Hypothalamus (tissue), 51 donors: Measurements from ENCODE around the gene SLC6A11.

Experiments used
- DNase-seq, 51 donors: peaks; one replicate each; lab custom pipeline; 2025; lab: John Stamatoyannopoulos, UW

Gene SLC6A11

GRCh38 chr3:10882851-10883250 lies 66.8 kb downstream of the SLC6A11 start:
- DNase-seq = peak in 1 of 51 donors; percentile 32

- DNase-seq = peak in 11 of 51 donors; percentile 5 to 31 (median 9)
These were observed 67.6 kb downstream of the SLC6A11 start for GRCh38 chr3:10883478-10884234.

- DNase-seq = no peak
These were observed 71.0 kb downstream of the SLC6A11 start for GRCh38 chr3:10887015-10887414.

- no peak for DNase-seq
These were observed 72.6 kb downstream of the SLC6A11 start for GRCh38 chr3:10888518-10889090.

- DNase-seq = no peak
These were observed 73.4 kb downstream of the SLC6A11 start for GRCh38 chr3:10889206-10889960.

GRCh38 chr3:10890665-10891064 lies 74.6 kb downstream of the SLC6A11 start:
- DNase-seq = no peak

- no peak for DNase-seq
These were observed 76.6 kb downstream of the SLC6A11 start for GRCh38 chr3:10892622-10893021.

- DNase-seq = peak in 20 of 51 donors; percentile 4 to 57 (median 39)
These were observed 85.4 kb downstream of the SLC6A11 start for GRCh38 chr3:10901296-10901945.

- no peak for DNase-seq
These were observed 91.2 kb downstream of the SLC6A11 start for GRCh38 chr3:10907262-10907661.

- no peak for DNase-seq
These were observed 94.3 kb downstream of the SLC6A11 start for GRCh38 chr3:10910367-10910766.

- DNase-seq = no peak
These were observed 95.4 kb downstream of the SLC6A11 start for GRCh38 chr3:10911350-10912002.

GRCh38 chr3:10912786-10913185 lies 96.8 kb downstream of the SLC6A11 start:
- DNase-seq = no peak

- DNase-seq = no peak
These were observed 99.3 kb downstream of the SLC6A11 start for GRCh38 chr3:10915376-10915775.

GRCh38 chr3:10917176-10917575 lies 101.1 kb downstream of the SLC6A11 start:
- DNase-seq = no peak

- DNase-seq = no peak
These were observed 102.0 kb downstream of the SLC6A11 start for GRCh38 chr3:10918011-10918410.

- DNase-seq = no peak
These were observed 103.6 kb downstream of the SLC6A11 start for GRCh38 chr3:10919636-10920035.

GRCh38 chr3:10925436-10926255 lies 109.6 kb downstream of the SLC6A11 start:
- DNase-seq = no peak

GRCh38 chr3:10926256-10926810 lies 110.3 kb downstream of the SLC6A11 start:
- DNase-seq = peak in 18 of 51 donors; percentile 11 to 64 (median 26)

GRCh38 chr3:10926811-10927521 lies 110.9 kb downstream of the SLC6A11 start:
- peak in 4 of 51 donors; percentile 11 to 64 (median 24) for DNase-seq
